SU-DHL-6 (cell line): ENCODE measurements around the gene SIGLEC1.

ENCODE experiments used
- EZH2phosphoT487 ChIP-seq: fragments of 200-600 bp; sonication (generic), shearing (Covaris generic); conservative IDR thresholded peaks from 2 replicates; pipeline ENCODE4 v1.6.1; 2018; ENCODE audit warnings: mild to moderate bottlenecking, antibody characterized with exemption, low read length, moderate library complexity, mixed read lengths
- TF ChIP-seq, protein P1 (sequence below): fragments of 200-600 bp; sonication (generic); IDR thresholded peaks from one replicate; pipeline ENCODE4 v1.5.1; 2017; ENCODE audit warnings: antibody characterized with exemption, mild to moderate bottlenecking, low read length, moderate library complexity; ENCODE audit not compliant: insufficient read depth, poor library complexity, severe bottlenecking

DNA sequence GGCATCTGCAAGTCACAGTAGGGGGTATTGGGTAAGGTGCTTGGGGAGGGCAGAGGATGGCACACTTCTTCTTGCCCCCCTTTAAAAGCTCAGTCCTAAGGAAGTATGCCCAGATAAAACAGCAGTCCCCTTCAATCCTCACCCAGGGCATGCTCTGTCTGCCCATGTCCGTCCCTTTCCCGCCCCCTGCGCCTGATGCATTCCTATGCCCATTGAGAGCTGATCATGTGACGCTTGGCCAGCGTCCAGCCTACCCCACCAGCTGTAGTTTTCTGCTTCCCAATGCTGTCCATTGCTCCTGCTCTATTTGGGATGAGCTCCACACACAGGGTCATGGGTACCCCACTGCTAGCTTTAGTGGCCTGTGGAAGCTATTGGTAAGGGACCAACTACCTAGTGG is 8.3 kb downstream of the SIGLEC1 start:
- TF ChIP-seq, protein P1, sequence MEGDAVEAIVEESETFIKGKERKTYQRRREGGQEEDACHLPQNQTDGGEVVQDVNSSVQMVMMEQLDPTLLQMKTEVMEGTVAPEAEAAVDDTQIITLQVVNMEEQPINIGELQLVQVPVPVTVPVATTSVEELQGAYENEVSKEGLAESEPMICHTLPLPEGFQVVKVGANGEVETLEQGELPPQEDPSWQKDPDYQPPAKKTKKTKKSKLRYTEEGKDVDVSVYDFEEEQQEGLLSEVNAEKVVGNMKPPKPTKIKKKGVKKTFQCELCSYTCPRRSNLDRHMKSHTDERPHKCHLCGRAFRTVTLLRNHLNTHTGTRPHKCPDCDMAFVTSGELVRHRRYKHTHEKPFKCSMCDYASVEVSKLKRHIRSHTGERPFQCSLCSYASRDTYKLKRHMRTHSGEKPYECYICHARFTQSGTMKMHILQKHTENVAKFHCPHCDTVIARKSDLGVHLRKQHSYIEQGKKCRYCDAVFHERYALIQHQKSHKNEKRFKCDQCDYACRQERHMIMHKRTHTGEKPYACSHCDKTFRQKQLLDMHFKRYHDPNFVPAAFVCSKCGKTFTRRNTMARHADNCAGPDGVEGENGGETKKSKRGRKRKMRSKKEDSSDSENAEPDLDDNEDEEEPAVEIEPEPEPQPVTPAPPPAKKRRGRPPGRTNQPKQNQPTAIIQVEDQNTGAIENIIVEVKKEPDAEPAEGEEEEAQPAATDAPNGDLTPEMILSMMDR = no peak
- no peak for TF ChIP-seq EZH2phosphoT487
